ENCODE data around the gene FCSK. TPM values are rescaled to one million over a fixed set of nuclear protein-coding genes. Genes with fewer than 3 reads are reported as not detected.
A peak's percentile ranks its signal among the peaks of the same experiment; 100 is the strongest.

Gene FCSK
- total RNA-seq, 1 donor from 2014 or later, result 12.0 TPM

- TF ChIP-seq EZH2 (IDR thresholded peaks at IDR 0.05; ENCODE audit: insufficient read depth, low read length), result no peak
- no peak for TF ChIP-seq CTCF (IDR thresholded peaks at IDR 0.05; ENCODE audit: insufficient read depth, low read depth, low read length)
- peaks cover 52% of the 10 kb centered on the region for H3K4me1 ChIP-seq (ENCODE audit: insufficient read depth, low read length)
- H2AFZ ChIP-seq (ENCODE audit: low read depth, low read length), result no peak overlapping the region
- H3K4me1 Mint-ChIP-seq (ENCODE audit: low read depth, unreplicated experiment), result peaks cover 69% of the 10 kb centered on the region
- peaks cover 90% of the 10 kb centered on the region for H3K79me2 ChIP-seq (ENCODE audit: insufficient read depth, low read length)
- H3K4me3 Mint-ChIP-seq (ENCODE audit: unreplicated experiment), result peak overlapping the region; percentile 54
- no peak for DNase-seq (ENCODE audit: low read depth)
- no peak overlapping the region for H3K4me3 ChIP-seq (ENCODE audit: insufficient read depth, low read depth, low read length)
- H3K36me3 ChIP-seq (ENCODE audit: insufficient read depth, low read length), result no peaks in the 10 kb centered on the region
- FAIRE-seq, result no peak
- no peaks in the 10 kb centered on the region for H3K27me3 ChIP-seq (ENCODE audit: insufficient read depth, low read length)
- H3K27ac ChIP-seq (ENCODE audit: low read depth, low read length), result no peak overlapping the region
- H3K27me3 Mint-ChIP-seq (ENCODE audit: low read depth, unreplicated experiment), result no peaks in the 10 kb centered on the region
- peaks cover 60% of the 10 kb centered on the region for H4K20me1 ChIP-seq (ENCODE audit: insufficient read depth, low read length)
- no peaks in the 10 kb centered on the region for H3K9me3 ChIP-seq (ENCODE audit: insufficient read depth, low read depth, low read length)
- peaks cover 11% of the 10 kb centered on the region for H3K36me3 Mint-ChIP-seq (ENCODE audit: low read depth, unreplicated experiment)
- peak overlapping the region; percentile 68 for H3K4me2 ChIP-seq (ENCODE audit: low read length)
- H3K9me3 Mint-ChIP-seq (ENCODE audit: unreplicated experiment), result no peaks in the 10 kb centered on the region
- peak overlapping the region; percentile 29 for H3K9ac ChIP-seq (ENCODE audit: low read length)
- H3K27ac Mint-ChIP-seq (ENCODE audit: unreplicated experiment), result peak overlapping the region; percentile 89
These were observed 23.5 kb upstream of the FCSK start for GRCh38 chr16:70430667-70431536.

- H3K4me1 ChIP-seq (ENCODE audit: insufficient read depth, low read length), result peaks cover 66% of the 10 kb centered on the region
- H3K9me3 ChIP-seq (ENCODE audit: insufficient read depth, low read depth, low read length), result no peaks in the 10 kb centered on the region
- H3K27me3 ChIP-seq (ENCODE audit: insufficient read depth, low read length), result no peaks in the 10 kb centered on the region
- DNase-seq (ENCODE audit: low read depth) (no peak), FAIRE-seq (no peak)
- no peak overlapping the region for H3K9ac ChIP-seq (ENCODE audit: low read length)
- H2AFZ ChIP-seq (ENCODE audit: low read depth, low read length), result no peak overlapping the region
- peak overlapping the region; percentile 74 for H3K4me2 ChIP-seq (ENCODE audit: low read length)
- no peak overlapping the region for H3K4me3 ChIP-seq (ENCODE audit: insufficient read depth, low read depth, low read length)
- Mint-ChIP-seq H3K4me1 (ENCODE audit: low read depth, unreplicated experiment) (peaks cover 78% of the 10 kb centered on the region), H3K9me3 (ENCODE audit: unreplicated experiment) (no peaks in the 10 kb centered on the region), H3K4me3 (ENCODE audit: unreplicated experiment) (no peak overlapping the region), H3K36me3 (ENCODE audit: low read depth, unreplicated experiment) (peaks cover 11% of the 10 kb centered on the region), H3K27me3 (ENCODE audit: low read depth, unreplicated experiment) (no peaks in the 10 kb centered on the region), H3K27ac (ENCODE audit: unreplicated experiment) (peak overlapping the region; percentile 91)
- no peak for TF ChIP-seq EZH2 (IDR thresholded peaks at IDR 0.05; ENCODE audit: insufficient read depth, low read length)
- TF ChIP-seq CTCF (IDR thresholded peaks at IDR 0.05; ENCODE audit: insufficient read depth, low read depth, low read length), result no peak
- no peaks in the 10 kb centered on the region for H3K36me3 ChIP-seq (ENCODE audit: insufficient read depth, low read length)
- peaks cover 91% of the 10 kb centered on the region for H3K79me2 ChIP-seq (ENCODE audit: insufficient read depth, low read length)
- peaks cover 68% of the 10 kb centered on the region for H4K20me1 ChIP-seq (ENCODE audit: insufficient read depth, low read length)
- H3K27ac ChIP-seq (ENCODE audit: low read depth, low read length), result no peak overlapping the region
These were observed 22.1 kb upstream of the FCSK start for GRCh38 chr16:70432356-70432722.
